Mucosa of stomach (tissue), 1 donor: ENCODE measurements around the gene EHMT1.
"Not testable (repeated sequence)": the region's sequence is repeated elsewhere in the genome, so short reads cannot be mapped to it uniquely, and the experiment has no call there.

ENCODE experiments used
- H3K27me3 ChIP-seq: one replicate; pipeline ENCODE4 v1.7.0; 2013; ENCODE audit warnings: mild to moderate bottlenecking, low read length; ENCODE audit not compliant: control insufficient read depth, insufficient read depth
- H3K36me3 ChIP-seq: one replicate; pipeline ENCODE4 v1.7.0; 2013; ENCODE audit warnings: low read length; ENCODE audit not compliant: control insufficient read depth, insufficient read depth
- H3K4me1 ChIP-seq: one replicate; pipeline ENCODE4 v1.7.0; 2013; ENCODE audit warnings: mild to moderate bottlenecking, low read length; ENCODE audit not compliant: control insufficient read depth, insufficient read depth
- H3K4me3 ChIP-seq: one replicate; pipeline ENCODE4 v1.7.0; 2013; ENCODE audit warnings: low read length
- H3K9ac ChIP-seq: one replicate; pipeline ENCODE4 v1.7.0; 2013; ENCODE audit warnings: mild to moderate bottlenecking, low read length, moderate library complexity
- H3K9me3 ChIP-seq: one replicate; pipeline ENCODE4 v1.7.0; 2013; ENCODE audit warnings: mild to moderate bottlenecking, low read length, moderate library complexity; ENCODE audit not compliant: control insufficient read depth
- donor health status: Pancreatic carcinoma.

EHMT1 gene

GRCh38 chr9:137802021-137802420 is 183.2 kb downstream of the EHMT1 start:
- Histone ChIP-seq H3K27me3 (no peaks in the 10 kb centered on the region), H3K9me3 (no peaks in the 10 kb centered on the region), H3K4me1 (no peaks in the 10 kb centered on the region), H3K36me3 (no peaks in the 10 kb centered on the region), H3K4me3 (no peak overlapping the region), H3K9ac (no peak overlapping the region)

- Histone ChIP-seq H3K9me3 (no peaks in the 10 kb centered on the region), H3K4me1 (no peaks in the 10 kb centered on the region), H3K9ac (no peak overlapping the region), H3K27me3 (no peaks in the 10 kb centered on the region), H3K36me3 (no peaks in the 10 kb centered on the region), H3K4me3 (no peak overlapping the region)
These were observed 183.9 kb downstream of the EHMT1 start for GRCh38 chr9:137802521-137803243.

GRCh38 chr9:137804908-137805630 is 186.3 kb downstream of the EHMT1 start:
- H3K4me3 ChIP-seq = no peak overlapping the region
- no peaks in the 10 kb centered on the region for H3K4me1 ChIP-seq
- no peaks in the 10 kb centered on the region for H3K9me3 ChIP-seq
- H3K36me3 ChIP-seq = peaks cover 4% of the 10 kb centered on the region
- H3K9ac ChIP-seq = no peak overlapping the region
- H3K27me3 ChIP-seq = no peaks in the 10 kb centered on the region

- Histone ChIP-seq H3K9me3 (no peaks in the 10 kb centered on the region), H3K4me3 (no peak overlapping the region), H3K4me1 (no peaks in the 10 kb centered on the region), H3K36me3 (peaks cover 4% of the 10 kb centered on the region), H3K27me3 (no peaks in the 10 kb centered on the region), H3K9ac (no peak overlapping the region)
These were observed 189.2 kb downstream of the EHMT1 start for GRCh38 chr9:137807721-137808703.

GRCh38 chr9:137809040-137809576 is 190.3 kb downstream of the EHMT1 start:
- Histone ChIP-seq H3K9me3 (no peaks in the 10 kb centered on the region), H3K4me3 (no peak overlapping the region), H3K4me1 (no peaks in the 10 kb centered on the region), H3K36me3 (peaks cover 4% of the 10 kb centered on the region), H3K27me3 (no peaks in the 10 kb centered on the region), H3K9ac (no peak overlapping the region)

- not testable (repeated sequence) for H3K27me3 ChIP-seq, H3K9me3 ChIP-seq, H3K4me1 ChIP-seq, H3K9ac ChIP-seq, H3K4me3 ChIP-seq
- peaks cover 11% of the 10 kb centered on the region for H3K36me3 ChIP-seq
These were observed 191.1 kb downstream of the EHMT1 start for GRCh38 chr9:137809726-137810450.

GRCh38 chr9:137811283-137811870 is 192.6 kb downstream of the EHMT1 start:
- H3K9ac ChIP-seq = no peak overlapping the region
- H3K36me3 ChIP-seq = peaks cover 16% of the 10 kb centered on the region
- H3K27me3 ChIP-seq = no peaks in the 10 kb centered on the region
- H3K9me3 ChIP-seq = no peaks in the 10 kb centered on the region
- no peak overlapping the region for H3K4me3 ChIP-seq
- H3K4me1 ChIP-seq = no peaks in the 10 kb centered on the region

GRCh38 chr9:137812356-137813023 is 193.7 kb downstream of the EHMT1 start:
- no peak overlapping the region for H3K4me3 ChIP-seq
- peaks cover 20% of the 10 kb centered on the region for H3K36me3 ChIP-seq
- H3K27me3 ChIP-seq = no peaks in the 10 kb centered on the region
- H3K9ac ChIP-seq = no peak overlapping the region
- H3K4me1 ChIP-seq = no peaks in the 10 kb centered on the region
- H3K9me3 ChIP-seq = no peaks in the 10 kb centered on the region

GRCh38 chr9:137813167-137813566 is 194.4 kb downstream of the EHMT1 start:
- H3K9ac ChIP-seq = no peak overlapping the region
- H3K9me3 ChIP-seq = no peaks in the 10 kb centered on the region
- H3K4me1 ChIP-seq = no peaks in the 10 kb centered on the region
- peaks cover 24% of the 10 kb centered on the region for H3K36me3 ChIP-seq
- H3K27me3 ChIP-seq = no peaks in the 10 kb centered on the region
- no peak overlapping the region for H3K4me3 ChIP-seq

GRCh38 chr9:137813651-137814415 is 195.0 kb downstream of the EHMT1 start:
- H3K36me3 ChIP-seq = peaks cover 24% of the 10 kb centered on the region
- no peak overlapping the region for H3K4me3 ChIP-seq
- H3K9me3 ChIP-seq = no peaks in the 10 kb centered on the region
- no peak overlapping the region for H3K9ac ChIP-seq
- no peaks in the 10 kb centered on the region for H3K4me1 ChIP-seq
- no peaks in the 10 kb centered on the region for H3K27me3 ChIP-seq
